A549 (cell line): ENCODE measurements around the gene CIBAR2. TPM values are rescaled to one million over a fixed set of nuclear protein-coding genes. Genes with fewer than 3 reads are reported as not detected.
A peak's percentile ranks its signal among the peaks of the same experiment; 100 is the strongest.

Experiments used
- ATAC-seq, 2 experiments: fragments of 200-7000 bp in 1 of 2; fragments of >200 bp in 1 of 2; cut with Nextera tagmentation in 1 of 2; cut with Tn5 transposase in 1 of 2; 3 replicates each; pipeline versions ENCODE4 v1.8.0 to v1.9.1; 2018 to 2020; ENCODE audit warnings: mild to moderate bottlenecking in 1 of 2, moderate library complexity in 1 of 2
- CTCF ChIA-PET: fragments of 300-600 bp; sonication (Branson Sonifier 250); formaldehyde crosslinking; extraction: SDS; loops from one replicate; lab custom pipeline; 2021; ENCODE audit warnings: antibody characterized with exemption, inconsistent platforms; lab: Yijun Ruan, JAX
- POLR2A ChIA-PET: fragments of 350-600 bp; formaldehyde crosslinking; extraction: SDS; loops from one replicate; lab custom pipeline; 2021; ENCODE audit warnings: antibody characterized with exemption, inconsistent platforms; lab: Yijun Ruan, JAX
- DNase-seq, 2 experiments: peaks; one replicate each; pipeline versions ENCODE4 v3.0.0 to v3.0.0-alpha.2; 2011 to 2016; ENCODE audit warnings: low read depth in 1 of 2, low spot score in 1 of 2
- FAIRE-seq: peaks from 2 replicates; lab custom pipeline; 2011; peaks lifted over from hg19 to GRCh38; lab: Jason Lieb, UNC
- H3K27ac ChIP-seq, 2 experiments: fragments of >200 bp; sonication (Bioruptor Twin); formaldehyde crosslinking; 3 replicates each; pipeline ENCODE4 v1.5.1; 2016 to 2017
- H3K4me1 ChIP-seq: fragments of >200 bp; sonication (Bioruptor Twin); formaldehyde crosslinking; 3 replicates; pipeline ENCODE4 v1.6.1; 2016
- H3K4me2 ChIP-seq: fragments of >200 bp; sonication (Bioruptor Twin); formaldehyde crosslinking; 3 replicates; pipeline ENCODE4 v1.6.1; 2016
- H3K4me3 ChIP-seq: fragments of >200 bp; sonication (Bioruptor Twin); formaldehyde crosslinking; 3 replicates; pipeline ENCODE4 v1.5.1; 2016
- H3K9me3 ChIP-seq: fragments of >200 bp; sonication (Bioruptor Twin); formaldehyde crosslinking; 3 replicates; pipeline ENCODE4 v1.6.1; 2016
- CHD4 ChIP-seq: fragments of 200-600 bp; sonication (generic); IDR thresholded peaks from 2 replicates; pipeline ENCODE4 v1.6.1; 2016; ENCODE audit warnings: antibody characterized with exemption, mild to moderate bottlenecking, borderline replicate concordance
- CTCF ChIP-seq: fragments of >200 bp; sonication (Bioruptor Twin); formaldehyde crosslinking; IDR thresholded peaks from 3 replicates; pipeline ENCODE4 v1.5.1; 2016
- EHMT2 ChIP-seq: fragments of 200-600 bp; sonication (generic); IDR thresholded peaks from 2 replicates; pipeline ENCODE4 v1.6.1; 2016; ENCODE audit warnings: antibody characterized with exemption, low read depth, mild to moderate bottlenecking, moderate library complexity
- FOSL2 ChIP-seq, 2 experiments: fragments of 450-650 bp in 1 of 2; fragments of >200 bp in 1 of 2; sonication (Bioruptor Twin) in 1 of 2; formaldehyde crosslinking; IDR thresholded peaks; 2 replicates each; pipeline versions ENCODE4 v1.5.0 to v1.6.1; 2016 to 2020; ENCODE audit warnings: mild to moderate bottlenecking in 1 of 2, moderate library complexity in 1 of 2
- HDAC2 ChIP-seq: fragments of 200-600 bp; sonication (generic); IDR thresholded peaks from 2 replicates; pipeline ENCODE4 v1.6.1; 2016
- HEYL ChIP-seq: fragments of 250-450 bp; sonication (Bioruptor Pico); IDR thresholded peaks from 2 replicates; pipeline ENCODE4 v1.8.0; 2021; ENCODE audit warnings: mild to moderate bottlenecking, moderate library complexity
- JUN ChIP-seq, 2 experiments: fragments of >200 bp; sonication (Bioruptor Twin); formaldehyde crosslinking; IDR thresholded peaks; 2 replicates in 1 of 2; 3 replicates in 1 of 2; pipeline ENCODE4 v1.6.1; 2016 to 2017
- JUNB ChIP-seq: fragments of >200 bp; sonication (Bioruptor Twin); formaldehyde crosslinking; IDR thresholded peaks from 2 replicates; pipeline ENCODE4 v1.6.1; 2016
- KDM5A ChIP-seq: fragments of 200-600 bp; sonication (generic); IDR thresholded peaks from 2 replicates; pipeline ENCODE4 v1.6.1; 2016; ENCODE audit warnings: antibody characterized with exemption, mild to moderate bottlenecking
- PBX3 ChIP-seq: IDR thresholded peaks from 2 replicates; pipeline ENCODE4 v1.6.1; 2012
- PHF8 ChIP-seq: fragments of 200-600 bp; sonication (generic); IDR thresholded peaks from 2 replicates; pipeline ENCODE4 v1.6.1; 2016; ENCODE audit warnings: low read depth, mild to moderate bottlenecking, antibody characterized with exemption, moderate library complexity, borderline replicate concordance
- RAD21 ChIP-seq, 2 experiments: fragments of >200 bp in 1 of 2; sonication (Bioruptor Twin) in 1 of 2; formaldehyde crosslinking in 1 of 2; IDR thresholded peaks in 1 of 2; conservative IDR thresholded peaks in 1 of 2; 2 replicates in 1 of 2; 3 replicates in 1 of 2; pipeline ENCODE4 v1.6.1; 2012 to 2018; ENCODE audit warnings: inconsistent platforms in 1 of 2
- RNF2 ChIP-seq: fragments of 200-600 bp; sonication (generic); IDR thresholded peaks from 2 replicates; pipeline ENCODE4 v1.6.1; 2016; ENCODE audit warnings: low read depth, mild to moderate bottlenecking, antibody characterized with exemption, moderate library complexity, borderline replicate concordance
- SREBF2 ChIP-seq: fragments of 450-650 bp; IDR thresholded peaks from 2 replicates; pipeline ENCODE4 v1.6.1; 2014; ENCODE audit warnings: mild to moderate bottlenecking, moderate library complexity
- TFCP2L1 ChIP-seq: fragments of 250-450 bp; sonication (Bioruptor Pico); IDR thresholded peaks from 2 replicates; pipeline ENCODE4 v1.5.0; 2021; ENCODE audit warnings: mild to moderate bottlenecking
- WGBS: methylation state at CpG from one replicate; pipeline ENCODE4 v1.1.6; 2017; ENCODE audit errors: missing lambda C conversion rate; 5-methylcytosine and 5-hydroxymethylcytosine counted together
- polyA plus RNA-seq, 4 experiments: library from polyadenylated mRNA; depleted of rRNA in 3 of 4; stranded (reverse); fragments of >200 nt; fragmentation: RNase III in 1 of 4; extraction: RNeasy Plus Mini Kit Qiagen cat#74134 plus additional on column Dnase treatment in 1 of 4; gene quantifications; 2 replicates in 3 of 4; 3 replicates in 1 of 4; pipeline ENCODE4 v1.2.3, GENCODE V29; 2011 to 2017
- TF ChIP-seq, protein P1 (sequence below): fragments of >200 bp; sonication (Bioruptor Twin); formaldehyde crosslinking; IDR thresholded peaks from 3 replicates; pipeline ENCODE4 v1.6.1; 2016
- TF ChIP-seq, protein P2 (sequence below): fragments of >200 bp; sonication (Bioruptor Twin); formaldehyde crosslinking; IDR thresholded peaks from 2 replicates; pipeline ENCODE4 v1.6.1; 2016
- TF ChIP-seq, protein P3 (sequence below): IDR thresholded peaks from 2 replicates; pipeline ENCODE4 v1.6.1; 2012; ENCODE audit warnings: low read depth, borderline replicate concordance
- TF ChIP-seq, protein P4 (sequence below): fragments of 450-650 bp; IDR thresholded peaks from 2 replicates; pipeline ENCODE4 v1.6.1; 2014; ENCODE audit warnings: antibody characterized with exemption

CIBAR2 gene
- polyA plus RNA-seq, 2 of the 4 experiments (the other 2 are of a cell fraction) = not detected

- Histone ChIP-seq H3K4me1 (peaks cover 18% of the 10 kb centered on the region), H3K9me3 (no peaks in the 10 kb centered on the region), H3K4me3 (no peak overlapping the region), H3K4me2 (no peak overlapping the region), H3K27ac (peak overlapping the region in 1 of 2 experiments; percentile 81; a peak in 3 of 6 replicates)
- ChIA-PET POLR2A (no interaction called here), CTCF (interaction anchor here (1.3 to 1.8 kb wide), 3 partner anchors 38 to 100 kb away, joined by 3 to 5 read pairs (median 4); no protein-coding TSS in a partner anchor)
- DNase-seq (no peak), ATAC-seq (0 out of 6 replicates have a peak, but pooled peaks of 1 of the 2 experiments have one; percentile 6), FAIRE-seq (no peak)
- WGBS = 89% methylated on average over 8 of the region's 14 CpGs
- no peak for TF ChIP-seq KDM5A
- no peak for TF ChIP-seq RAD21 (conservative IDR thresholded peaks at IDR 0.05 in 1 of 2, IDR thresholded peaks at IDR 0.05 in 1 of 2)
- no peak for TF ChIP-seq HEYL (CRISPR knock-in tag)
- no peak for TF ChIP-seq PHF8
- TF ChIP-seq, protein P1, sequence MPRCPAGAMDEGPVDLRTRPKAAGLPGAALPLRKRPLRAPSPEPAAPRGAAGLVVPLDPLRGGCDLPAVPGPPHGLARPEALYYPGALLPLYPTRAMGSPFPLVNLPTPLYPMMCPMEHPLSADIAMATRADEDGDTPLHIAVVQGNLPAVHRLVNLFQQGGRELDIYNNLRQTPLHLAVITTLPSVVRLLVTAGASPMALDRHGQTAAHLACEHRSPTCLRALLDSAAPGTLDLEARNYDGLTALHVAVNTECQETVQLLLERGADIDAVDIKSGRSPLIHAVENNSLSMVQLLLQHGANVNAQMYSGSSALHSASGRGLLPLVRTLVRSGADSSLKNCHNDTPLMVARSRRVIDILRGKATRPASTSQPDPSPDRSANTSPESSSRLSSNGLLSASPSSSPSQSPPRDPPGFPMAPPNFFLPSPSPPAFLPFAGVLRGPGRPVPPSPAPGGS = no peak
- no peak for TF ChIP-seq HDAC2
- TF ChIP-seq EHMT2 = no peak
- TF ChIP-seq, protein P2, sequence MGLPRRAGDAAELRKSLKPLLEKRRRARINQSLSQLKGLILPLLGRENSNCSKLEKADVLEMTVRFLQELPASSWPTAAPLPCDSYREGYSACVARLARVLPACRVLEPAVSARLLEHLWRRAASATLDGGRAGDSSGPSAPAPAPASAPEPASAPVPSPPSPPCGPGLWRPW = no peak
- no peak for TF ChIP-seq FOSL2 (IDR thresholded peaks at IDR 0.05)
- no peak for TF ChIP-seq FOSL2 (CRISPR knock-in tag; IDR thresholded peaks at IDR 0.05)
- TF ChIP-seq SREBF2 = no peak
- TF ChIP-seq JUNB = no peak
- TF ChIP-seq, protein P3, sequence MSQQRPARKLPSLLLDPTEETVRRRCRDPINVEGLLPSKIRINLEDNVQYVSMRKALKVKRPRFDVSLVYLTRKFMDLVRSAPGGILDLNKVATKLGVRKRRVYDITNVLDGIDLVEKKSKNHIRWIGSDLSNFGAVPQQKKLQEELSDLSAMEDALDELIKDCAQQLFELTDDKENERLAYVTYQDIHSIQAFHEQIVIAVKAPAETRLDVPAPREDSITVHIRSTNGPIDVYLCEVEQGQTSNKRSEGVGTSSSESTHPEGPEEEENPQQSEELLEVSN = no peak
- TF ChIP-seq, protein P4, sequence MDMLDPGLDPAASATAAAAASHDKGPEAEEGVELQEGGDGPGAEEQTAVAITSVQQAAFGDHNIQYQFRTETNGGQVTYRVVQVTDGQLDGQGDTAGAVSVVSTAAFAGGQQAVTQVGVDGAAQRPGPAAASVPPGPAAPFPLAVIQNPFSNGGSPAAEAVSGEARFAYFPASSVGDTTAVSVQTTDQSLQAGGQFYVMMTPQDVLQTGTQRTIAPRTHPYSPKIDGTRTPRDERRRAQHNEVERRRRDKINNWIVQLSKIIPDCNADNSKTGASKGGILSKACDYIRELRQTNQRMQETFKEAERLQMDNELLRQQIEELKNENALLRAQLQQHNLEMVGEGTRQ = no peak
- no peak for TF ChIP-seq PBX3
- no peak for TF ChIP-seq RNF2
- no peak for TF ChIP-seq TFCP2L1
- no peak for TF ChIP-seq CTCF
- TF ChIP-seq JUN (IDR thresholded peaks at IDR 0.05) = no peak
- TF ChIP-seq CHD4 = no peak
- TF ChIP-seq, all 56 proteins: peak for 0
Observed at GRCh38 chr16:85152414-85153030, 40.2 kb upstream of the CIBAR2 start.
